PFSK-1 (cell line): ENCODE data around the gene FOXO6.

Source experiments
- POLR2AphosphoS5 ChIP-seq: IDR thresholded peaks from 2 replicates; pipeline ENCODE4 v1.6.1; 2012; ENCODE audit warnings: low read depth, mild to moderate bottlenecking, control low read depth, low read length, moderate library complexity
- REST ChIP-seq, 2 experiments: IDR thresholded peaks; 2 replicates each; pipeline versions ENCODE4 v1.6.1 to v1.8.0; 2011 to 2012; ENCODE audit warnings: low read depth in 2 of 2, low read length in 2 of 2, control low read depth in 1 of 2, inconsistent platforms in 1 of 2, mild to moderate bottlenecking in 1 of 2, moderate library complexity in 1 of 2; ENCODE audit not compliant: insufficient read depth in 1 of 2
- SIN3A ChIP-seq: IDR thresholded peaks from 2 replicates; pipeline ENCODE4 v1.6.1; 2012; ENCODE audit warnings: mild to moderate bottlenecking, low read length, moderate library complexity, borderline replicate concordance; ENCODE audit not compliant: insufficient read depth
- TAF1 ChIP-seq: IDR thresholded peaks from 2 replicates; pipeline ENCODE4 v1.6.1; 2012; ENCODE audit warnings: low read length, control low read depth, borderline replicate concordance; ENCODE audit not compliant: insufficient read depth

GRCh38 chr1:41369531-41369930 is 8.3 kb downstream of the FOXO6 start:
- TF ChIP-seq SIN3A (no peak), POLR2AphosphoS5 (no peak), TAF1 (no peak), REST (IDR thresholded peaks at IDR 0.05; ENCODE audit: insufficient read depth in 1 of 2, low read depth in 2 of 2, low read length in 2 of 2) (no peak)
